Lung microvascular endothelial cell (primary cell): ENCODE measurements around the gene POLD2. TPM values are rescaled to one million over a fixed set of nuclear protein-coding genes. Genes with fewer than 3 reads are reported as not detected.

Experiments
- DNase-seq, 2 donors: peaks; one replicate each; pipeline versions ENCODE4 v3.0.0 to v3.0.0-alpha.2; 2010; ENCODE audit warnings: low read depth in 2 of 2
- total RNA-seq: library from RNA; depleted of rRNA; stranded (reverse); fragments of >200 nt; gene quantifications from 2 replicates; pipeline ENCODE4 v1.2.1, GENCODE V29; 2014

The POLD2 gene
- total RNA-seq, 1 donor from 2014 or later = 39.5 TPM

GRCh38 chr7:44152971-44153947 lies 29.9 kb upstream of the POLD2 start:
- no peak for DNase-seq

DNA sequence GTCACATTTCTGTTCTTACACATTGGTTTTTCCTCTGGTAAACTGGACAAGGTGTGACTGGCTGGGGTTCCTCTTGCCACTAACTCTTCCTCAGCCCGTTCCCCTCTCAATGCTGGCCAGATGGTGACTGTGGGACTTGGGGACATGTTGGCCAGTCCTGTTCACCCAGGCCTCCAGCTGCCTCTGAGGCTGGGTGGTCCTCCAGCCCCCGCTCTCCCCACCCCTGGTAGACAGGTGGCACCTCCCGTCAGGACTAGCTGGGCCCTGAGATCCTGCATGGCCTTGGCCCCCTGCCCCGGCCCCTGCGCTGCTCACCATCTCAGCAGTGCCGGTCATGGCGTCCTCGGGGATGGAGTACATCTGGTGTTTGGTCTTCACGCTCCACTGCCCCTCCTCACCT lies 28.6 kb upstream of the POLD2 start:
- DNase-seq = no peak

GRCh38 chr7:44150966-44151941 lies 27.9 kb upstream of the POLD2 start:
- DNase-seq = no peak

- no peak for DNase-seq
Observed at GRCh38 chr7:44150466-44150832, 27.1 kb upstream of the POLD2 start.

- no peak for DNase-seq
Observed at GRCh38 chr7:44149571-44150465, 26.5 kb upstream of the POLD2 start.

DNA sequence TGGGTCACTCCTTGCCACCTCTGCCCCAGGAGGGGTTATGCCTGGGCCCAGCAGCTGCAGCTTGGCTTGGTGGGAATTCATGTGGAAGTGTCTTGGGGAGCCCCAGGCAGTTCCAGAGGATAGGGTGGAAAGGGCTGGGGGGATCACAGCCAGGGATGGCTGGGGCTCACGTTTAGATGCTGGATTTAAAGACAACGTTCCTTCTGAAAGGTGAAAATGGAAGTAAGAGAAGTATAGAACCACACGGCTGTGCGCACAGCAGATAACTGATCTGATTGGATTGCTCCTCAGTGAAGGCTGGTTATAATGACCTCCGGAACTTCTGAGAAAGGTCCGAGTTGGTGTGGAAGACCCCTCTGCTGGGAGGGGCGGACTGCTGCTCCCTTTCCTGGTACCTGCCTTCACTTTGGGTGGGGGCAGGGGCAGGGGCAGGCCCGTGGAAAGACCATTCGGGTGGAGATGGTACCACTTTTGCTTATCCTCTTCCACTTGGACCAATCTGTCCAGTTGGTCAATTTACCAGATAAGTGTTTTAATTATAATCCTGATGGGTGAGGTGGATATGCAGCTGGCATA lies 25.7 kb upstream of the POLD2 start:
- no peak for DNase-seq

DNA sequence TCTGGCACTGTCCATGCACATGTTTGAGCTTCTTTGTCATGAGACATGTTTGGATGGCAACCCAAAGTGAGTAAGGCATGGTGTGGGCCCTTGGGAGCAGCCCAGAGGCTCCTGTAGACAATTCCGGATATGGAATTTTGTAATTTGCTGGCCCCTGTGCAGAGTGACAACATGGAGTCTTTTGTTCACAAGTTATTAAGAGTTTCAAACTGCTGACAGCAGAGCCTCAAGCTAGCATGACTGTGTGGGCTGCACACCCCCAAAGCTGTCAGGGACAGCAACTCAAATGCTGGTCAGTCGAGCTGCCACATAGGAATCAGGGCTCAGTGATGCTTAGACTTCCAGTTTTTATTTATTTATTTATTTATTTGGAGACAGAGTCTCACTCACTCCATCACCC lies 24.8 kb upstream of the POLD2 start:
- no peak for DNase-seq

- no peak for DNase-seq
Observed at GRCh38 chr7:44147026-44147991, 24.0 kb upstream of the POLD2 start.

DNA sequence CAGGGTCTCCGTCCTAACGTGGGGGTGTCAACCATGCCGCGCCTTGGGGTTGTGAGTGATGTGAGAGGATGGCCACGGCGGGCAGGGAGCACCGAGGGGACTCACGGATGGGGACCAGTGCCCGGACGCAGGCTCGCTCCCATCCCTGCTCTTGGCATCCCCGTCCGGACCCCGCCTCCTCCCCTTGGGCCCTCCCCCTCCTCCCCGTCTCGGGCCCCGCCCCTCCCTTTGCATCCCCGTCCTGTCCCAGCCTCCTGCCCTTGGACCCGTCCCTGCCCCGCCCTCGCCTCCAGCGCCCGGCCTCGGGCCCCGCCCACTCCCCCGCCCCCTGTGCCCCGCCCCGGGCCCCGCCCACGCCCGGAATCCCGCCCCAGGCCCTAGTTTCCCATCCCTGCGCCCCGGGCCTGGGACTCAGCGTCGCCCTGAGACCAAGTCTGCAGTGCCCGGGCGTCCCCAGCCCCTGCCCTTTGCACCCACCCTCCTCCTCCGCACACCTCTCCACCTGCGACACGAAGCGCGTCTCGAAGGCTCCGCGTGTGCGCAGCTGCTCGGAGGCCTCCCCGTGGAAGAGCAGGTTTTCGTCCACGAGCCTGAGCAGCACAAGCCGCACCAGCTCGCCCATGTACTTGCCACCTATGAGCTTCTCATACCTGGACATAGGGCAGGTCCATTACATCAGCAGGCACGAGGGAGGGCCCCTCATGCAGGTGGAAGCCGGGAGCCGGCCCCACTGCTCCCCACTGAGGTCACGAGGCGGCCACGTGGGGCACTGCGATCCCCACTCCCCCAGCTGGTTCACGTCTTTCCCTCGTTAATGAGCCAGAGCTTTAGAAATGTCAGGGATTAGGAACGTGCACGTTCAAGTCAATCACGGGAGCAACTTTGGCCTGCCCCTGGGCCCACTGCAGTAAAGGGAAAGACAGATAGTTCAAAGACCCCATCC lies 22.9 kb upstream of the POLD2 start:
- DNase-seq = peak; percentile 27 to 44

- DNase-seq = peak in 1 of 2 donors; percentile 23
Observed at GRCh38 chr7:44145479-44145968, 22.2 kb upstream of the POLD2 start.

- DNase-seq = no peak
Observed at GRCh38 chr7:44144968-44145478, 21.7 kb upstream of the POLD2 start.

GRCh38 chr7:44144426-44144967 lies 21.1 kb upstream of the POLD2 start:
- DNase-seq = no peak

DNA sequence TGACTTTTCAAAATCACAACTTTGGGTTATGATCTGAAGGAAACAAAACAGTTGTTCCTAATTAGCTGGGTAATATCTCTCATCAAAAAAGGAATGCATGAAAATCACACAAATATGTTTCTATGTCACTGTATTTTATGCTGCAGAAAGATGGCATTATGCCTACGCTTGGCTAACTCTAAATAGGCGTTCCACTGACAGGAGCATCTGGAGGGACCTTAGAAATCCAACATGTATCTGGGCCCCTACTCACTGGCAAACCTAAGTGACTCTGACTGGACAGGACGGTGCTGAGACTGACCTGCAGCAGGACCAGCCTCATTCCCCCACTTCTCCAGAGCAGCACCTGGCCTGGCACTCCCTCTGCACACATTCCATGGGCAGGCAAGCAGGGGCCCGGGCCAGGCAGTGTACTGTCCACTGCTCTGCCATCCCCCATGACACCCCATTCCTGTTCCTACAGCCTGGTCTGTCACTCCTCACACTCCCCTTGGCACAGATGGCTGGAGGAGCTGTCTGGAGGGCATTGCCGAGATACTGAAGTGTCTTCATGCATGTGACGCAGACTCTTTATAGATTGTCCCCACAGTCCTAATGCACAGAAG lies 20.4 kb upstream of the POLD2 start:
- DNase-seq = no peak

GRCh38 chr7:44142028-44142427 lies 18.7 kb upstream of the POLD2 start:
- DNase-seq = no peak

DNA sequence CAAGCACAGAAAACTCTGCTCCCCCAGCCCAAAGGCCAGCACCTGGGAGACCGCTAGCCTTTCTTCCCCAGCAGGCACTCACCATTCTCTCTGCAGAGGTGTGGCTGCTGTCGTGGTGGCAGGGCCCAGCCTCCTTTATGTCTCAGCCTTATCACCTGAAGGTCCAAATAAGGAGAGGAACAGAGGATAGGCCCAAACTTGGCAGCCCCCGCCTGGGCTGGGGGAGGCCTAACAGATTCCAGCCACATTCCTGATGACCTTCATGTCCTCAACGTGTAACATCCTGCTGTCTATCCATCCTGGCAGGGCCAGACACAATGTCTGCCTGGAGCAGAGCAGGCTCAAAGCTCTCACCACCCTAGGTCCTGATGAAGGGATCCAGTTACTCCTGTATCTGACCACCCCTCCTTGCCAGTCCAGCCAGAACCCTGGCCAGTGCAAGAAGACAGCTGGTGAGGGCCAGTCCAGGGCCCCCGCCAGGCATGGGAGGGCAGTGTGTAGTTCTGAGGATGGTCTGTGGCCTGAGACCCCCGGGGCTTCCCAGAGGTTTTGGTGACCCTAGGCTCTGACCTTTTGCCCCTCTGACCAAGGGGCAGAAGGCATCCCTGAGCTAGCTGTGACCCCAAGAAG lies 18.0 kb upstream of the POLD2 start, which contains the start of gene MYL7:
MYL7 (minus strand) TSS at position 112 of the 630 bp plus-strand sequence; CDS start at position 85, 27 bp downstream.
- no peak for DNase-seq

DNA sequence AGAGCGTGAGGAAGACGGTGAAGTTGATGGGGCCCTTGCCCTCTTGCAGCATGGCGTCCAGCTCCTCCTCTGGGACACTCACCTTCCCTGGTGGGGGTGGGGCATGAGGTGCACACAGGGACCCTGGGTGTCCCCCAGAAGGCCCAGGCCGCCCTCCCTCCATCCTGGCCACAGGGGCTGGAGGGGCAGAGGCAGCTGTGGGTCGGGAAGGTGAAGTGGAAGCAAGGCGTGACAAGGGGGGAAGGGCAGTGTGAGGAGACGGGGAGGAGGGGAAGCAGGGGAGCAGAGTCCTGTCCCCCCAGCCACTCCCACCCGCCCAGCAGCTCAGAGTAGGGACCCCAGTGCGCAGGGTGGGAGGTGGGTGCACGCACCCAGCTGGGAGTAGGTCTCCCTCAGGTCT lies 17.0 kb upstream of the POLD2 start:
- DNase-seq = no peak
